GM18517 (cell line): ENCODE measurements around the gene PRAC1.
"Not testable (repeated sequence)": the region's sequence is repeated elsewhere in the genome, so short reads cannot be mapped to it uniquely, and the experiment has no call there.

Experiments
- ATAC-seq: cut with Tn5 transposase; IDR thresholded peaks from one replicate; pipeline ENCODE4 v1.9.1; 2021; ENCODE audit warnings: mild to moderate bottlenecking, moderate library complexity; ENCODE audit not compliant: unreplicated experiment

Gene PRAC1

DNA sequence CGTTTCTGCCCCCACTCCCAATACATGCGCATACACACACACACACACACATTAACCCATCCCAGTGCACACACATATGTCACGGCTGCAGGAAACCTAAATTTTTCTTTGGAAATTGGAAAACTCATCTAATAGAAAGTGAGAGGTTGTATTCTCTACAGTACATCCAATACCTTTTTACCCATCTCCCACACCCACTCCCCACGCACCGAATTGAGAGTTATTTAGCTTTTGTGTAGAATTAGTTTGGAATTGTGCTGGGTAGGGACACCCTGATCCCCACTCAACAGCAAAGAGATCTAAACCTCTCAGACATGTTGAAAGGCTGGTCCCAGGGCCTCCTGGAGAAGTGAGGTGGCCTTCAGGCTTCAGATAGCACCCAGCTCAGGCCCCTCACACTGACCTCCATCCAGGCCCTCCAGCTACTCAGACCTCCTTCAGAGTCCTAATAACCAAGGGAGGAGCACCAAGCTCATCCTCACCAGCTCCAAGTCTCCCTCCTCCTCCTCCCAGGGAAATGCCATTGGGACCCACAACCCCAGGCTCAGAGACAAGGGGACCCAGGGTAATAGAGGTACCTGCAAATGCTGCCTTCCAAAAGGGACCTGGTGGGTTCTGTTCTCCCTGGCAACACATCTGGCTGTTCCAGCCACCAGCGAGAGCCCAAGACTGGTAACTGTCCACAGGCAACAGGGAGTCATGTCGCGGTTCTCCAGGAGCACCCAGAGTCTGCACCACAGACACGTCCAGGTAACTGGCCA is 5.3 kb upstream of the PRAC1 start:
- no peak for ATAC-seq

DNA sequence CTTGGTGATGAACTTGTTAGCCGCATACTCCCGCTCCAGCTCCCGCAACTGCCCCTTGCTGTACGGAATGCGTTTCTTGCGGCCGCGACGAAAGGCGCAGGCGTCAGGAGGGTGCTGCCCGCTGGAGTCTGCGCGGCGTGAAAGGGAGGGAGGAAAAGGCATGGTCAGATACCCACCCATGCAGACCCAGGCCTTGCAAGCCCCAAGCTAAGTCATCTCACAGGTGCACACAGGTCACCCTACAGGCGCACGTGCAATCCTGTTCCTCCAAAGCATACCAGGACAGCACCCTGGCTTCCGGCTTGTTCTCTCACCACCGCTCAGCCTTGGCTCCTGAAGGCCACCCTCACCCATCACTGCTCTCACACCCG is 4.6 kb upstream of the PRAC1 start:
- no peak for ATAC-seq

DNA sequence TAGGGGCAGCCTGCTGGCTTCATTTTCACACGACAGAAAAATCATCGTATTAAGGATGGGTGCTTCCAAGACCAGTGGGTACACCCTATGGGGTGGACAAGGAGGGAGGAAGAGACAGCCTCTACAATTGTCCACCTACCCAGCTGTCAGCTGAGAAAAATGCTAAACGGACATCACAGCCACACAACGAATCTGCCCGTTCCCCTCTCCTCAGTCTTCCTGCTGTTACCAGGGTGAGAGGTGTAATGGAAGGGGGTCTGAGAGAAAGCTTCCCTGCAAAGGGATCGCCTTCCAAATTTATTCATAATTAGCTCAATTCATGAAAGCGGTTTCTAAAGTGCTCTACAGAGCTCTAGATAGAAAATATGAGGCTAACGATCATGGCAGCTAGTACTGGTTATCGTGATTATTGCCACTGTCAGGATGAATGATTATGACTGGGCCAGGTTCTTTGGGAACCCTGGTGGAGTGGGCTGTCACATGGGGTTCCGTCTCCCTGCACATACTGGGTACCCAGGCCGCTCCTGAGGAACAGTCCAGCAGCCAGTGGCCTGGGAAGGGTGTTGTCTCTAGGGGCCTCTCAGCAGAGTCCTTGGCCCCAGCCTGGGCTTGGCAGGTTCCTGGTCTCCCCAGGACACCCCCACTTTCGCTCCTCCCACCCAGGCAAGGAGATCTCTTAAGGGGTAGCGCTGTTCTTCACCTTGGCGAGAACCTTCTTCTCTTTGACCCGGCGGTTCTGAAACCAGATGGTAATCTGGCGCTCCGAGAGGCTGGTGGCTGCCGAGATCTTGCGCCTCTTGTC is 4.0 kb upstream of the PRAC1 start:
- ATAC-seq = no peak

DNA sequence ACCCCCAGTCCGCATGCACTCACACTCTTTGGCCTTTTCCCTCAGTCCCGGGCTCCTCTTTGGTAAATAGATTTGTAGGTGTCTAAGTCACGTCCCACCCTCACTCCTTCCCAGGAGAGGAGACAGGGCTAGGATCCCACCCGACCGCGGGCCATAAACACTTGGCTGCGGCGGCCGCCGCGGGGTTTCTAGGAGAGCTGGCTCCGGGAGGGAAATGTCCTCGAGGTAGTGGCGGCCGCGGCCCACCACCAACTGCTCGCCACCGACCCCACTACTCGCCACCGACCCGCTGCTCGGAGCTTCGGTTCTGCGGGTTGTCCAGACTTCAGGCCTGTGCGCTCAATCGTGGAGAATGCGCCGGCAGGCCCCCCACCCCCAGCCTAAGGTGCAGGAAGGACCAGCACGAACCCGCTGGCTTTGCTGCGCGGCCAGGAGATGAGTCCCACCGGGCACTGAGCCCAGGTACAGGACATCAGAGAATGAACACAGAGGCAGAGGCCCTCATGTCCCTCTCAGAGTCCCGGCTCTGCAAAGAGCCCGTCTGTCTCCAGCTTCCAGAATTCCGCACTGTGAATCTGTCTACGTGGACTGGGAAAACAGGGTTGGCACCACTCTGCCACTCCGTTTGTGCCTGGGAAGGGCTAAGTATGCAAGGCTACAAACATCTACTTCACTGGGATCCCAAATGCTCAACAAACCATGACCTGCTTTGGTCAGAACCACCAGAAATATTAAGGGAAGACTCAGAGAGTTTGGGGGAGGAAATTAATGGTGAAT is 3.2 kb upstream of the PRAC1 start:
- ATAC-seq = no peak

DNA sequence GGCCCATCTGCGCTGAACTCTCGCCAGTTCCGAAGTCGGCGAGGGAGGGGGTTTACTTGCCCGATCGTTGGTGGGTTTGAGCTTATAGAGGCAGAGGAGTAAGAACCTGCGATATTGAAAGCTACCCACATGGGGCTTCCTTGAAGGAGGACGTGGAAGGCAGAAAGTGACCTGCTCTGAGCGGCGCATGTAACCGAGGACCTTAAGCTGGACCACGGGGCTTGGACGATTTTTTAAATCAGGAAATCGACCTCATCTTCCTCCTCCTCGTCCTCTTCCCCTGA is 2.6 kb upstream of the PRAC1 start:
- ATAC-seq = no peak

DNA sequence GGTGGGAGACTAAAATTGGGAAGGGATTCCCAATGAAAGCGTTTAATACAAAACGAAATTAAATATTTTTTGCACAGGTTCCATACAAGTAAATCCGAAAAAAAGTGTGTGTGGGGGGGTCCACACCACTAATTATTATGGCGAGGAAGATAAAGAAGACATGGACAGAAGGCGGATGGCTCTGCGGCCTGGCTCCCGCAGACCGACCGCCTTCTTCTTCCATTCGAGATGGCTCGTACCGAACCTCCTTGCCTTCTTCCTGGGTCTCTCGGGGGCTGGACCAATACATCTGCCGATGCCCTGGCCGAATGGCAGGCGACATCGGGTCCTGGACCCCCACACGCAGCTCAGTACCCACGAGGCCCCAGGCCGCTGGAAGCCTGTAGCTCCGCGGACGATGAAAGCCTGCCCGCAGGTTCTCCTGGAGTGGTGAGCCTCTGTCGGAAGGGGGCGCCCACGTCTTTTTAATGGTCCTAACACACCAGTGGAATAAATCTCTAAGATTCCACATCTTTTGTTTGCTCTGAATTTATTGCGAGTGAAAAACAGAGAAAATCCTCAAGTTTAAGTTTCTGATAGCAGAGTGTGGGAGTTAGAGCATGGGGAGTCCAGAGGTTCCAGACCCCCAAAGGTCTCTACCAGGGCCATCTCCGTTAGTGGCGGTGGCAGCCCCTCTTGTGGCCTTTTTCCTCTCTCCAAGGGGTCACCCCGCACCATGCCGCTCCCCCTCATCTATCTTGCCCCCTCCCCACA is 2.1 kb upstream of the PRAC1 start:
- ATAC-seq = no peak

DNA sequence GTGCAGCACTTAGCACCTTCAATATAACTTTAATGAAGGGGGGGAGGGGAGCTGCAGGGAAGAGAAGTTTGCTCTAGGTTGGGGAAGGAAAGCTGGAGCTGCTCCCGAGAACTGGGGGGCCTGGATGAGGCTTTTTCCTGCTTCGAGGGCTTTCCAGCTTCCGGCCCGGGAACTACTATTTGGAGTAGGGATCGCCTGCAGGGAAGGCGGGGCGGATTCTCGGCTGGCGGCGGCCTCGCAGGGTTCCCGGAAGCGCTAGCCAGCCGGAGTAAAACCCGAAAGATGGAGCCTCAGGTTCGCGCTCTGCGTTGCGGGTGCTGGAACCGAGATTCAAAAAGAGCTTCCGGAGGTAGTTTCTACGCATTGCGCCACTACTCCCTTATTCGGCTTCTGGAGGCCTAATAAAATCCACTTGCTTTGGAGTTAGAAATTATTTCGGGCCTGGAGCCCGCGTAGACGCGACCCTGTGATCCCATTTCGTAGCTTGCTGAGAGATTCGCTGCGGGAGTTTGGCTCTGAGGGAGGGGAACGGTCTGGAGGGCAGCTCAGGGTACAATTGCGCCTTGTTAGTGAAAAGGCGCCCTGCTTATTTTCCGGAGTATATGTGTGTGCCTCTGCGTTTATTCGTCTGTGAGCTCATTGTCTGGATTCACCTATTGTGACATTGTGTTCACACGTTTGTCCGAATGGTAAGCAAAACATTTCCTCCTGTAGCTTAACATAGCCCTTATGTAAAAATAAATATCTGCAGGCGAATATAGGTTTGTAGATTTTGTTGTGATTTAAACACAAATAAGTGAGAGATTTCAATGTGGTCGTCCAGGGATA is 1.3 kb upstream of the PRAC1 start:
- no peak for ATAC-seq

DNA sequence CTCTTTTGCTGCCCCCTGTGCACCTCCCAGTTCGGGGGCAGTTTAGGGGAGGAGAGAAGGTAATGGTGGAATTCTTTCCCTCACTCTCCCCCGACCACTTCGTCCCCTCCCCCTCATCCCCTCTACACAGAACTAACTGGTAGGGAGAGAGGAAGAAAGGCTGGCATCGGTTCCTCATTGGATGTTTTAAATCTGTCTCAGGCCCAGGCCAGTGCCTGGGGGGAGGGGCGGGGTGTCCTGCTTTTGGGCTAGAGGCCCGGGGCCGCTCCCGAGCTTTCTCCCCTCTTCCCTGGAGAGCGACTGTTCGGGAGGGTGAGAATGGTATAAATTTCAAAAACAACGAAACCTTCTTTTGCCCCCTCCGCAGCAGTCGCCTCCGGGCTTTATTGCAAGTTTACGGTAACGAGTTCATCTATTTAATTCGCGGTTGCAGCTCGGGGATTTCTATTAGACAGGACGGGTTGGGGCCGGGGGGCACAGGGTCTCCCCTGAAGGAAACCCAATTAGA is 651 bp upstream of the PRAC1 start, which contains the start of gene PRAC2:
Gene PRAC2 (plus strand): TSS at position 271 of the 508 bp plus-strand sequence. CDS start 1,226 bp downstream, outside the sequence.
- no peak for ATAC-seq

DNA sequence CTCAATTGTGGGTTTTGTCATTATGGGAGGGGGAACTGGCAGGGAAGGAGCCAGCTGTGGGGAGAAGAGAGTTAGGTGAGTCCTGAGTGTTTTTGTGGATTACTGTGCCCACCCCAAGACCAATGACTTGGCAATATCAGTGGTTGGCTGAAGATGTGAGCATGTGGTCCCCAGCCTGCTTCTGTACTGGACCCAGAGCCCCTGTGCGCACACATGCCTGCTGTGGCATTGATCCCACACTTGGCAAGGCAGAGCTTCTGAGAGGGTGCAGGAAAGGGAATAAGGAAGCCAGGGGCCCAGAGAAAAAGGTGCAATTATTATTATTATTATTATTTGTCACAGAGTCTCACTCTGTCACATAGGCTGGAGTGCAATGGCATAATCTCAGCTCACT is 1.3 kb downstream of the PRAC1 start:
- no peak for ATAC-seq

DNA sequence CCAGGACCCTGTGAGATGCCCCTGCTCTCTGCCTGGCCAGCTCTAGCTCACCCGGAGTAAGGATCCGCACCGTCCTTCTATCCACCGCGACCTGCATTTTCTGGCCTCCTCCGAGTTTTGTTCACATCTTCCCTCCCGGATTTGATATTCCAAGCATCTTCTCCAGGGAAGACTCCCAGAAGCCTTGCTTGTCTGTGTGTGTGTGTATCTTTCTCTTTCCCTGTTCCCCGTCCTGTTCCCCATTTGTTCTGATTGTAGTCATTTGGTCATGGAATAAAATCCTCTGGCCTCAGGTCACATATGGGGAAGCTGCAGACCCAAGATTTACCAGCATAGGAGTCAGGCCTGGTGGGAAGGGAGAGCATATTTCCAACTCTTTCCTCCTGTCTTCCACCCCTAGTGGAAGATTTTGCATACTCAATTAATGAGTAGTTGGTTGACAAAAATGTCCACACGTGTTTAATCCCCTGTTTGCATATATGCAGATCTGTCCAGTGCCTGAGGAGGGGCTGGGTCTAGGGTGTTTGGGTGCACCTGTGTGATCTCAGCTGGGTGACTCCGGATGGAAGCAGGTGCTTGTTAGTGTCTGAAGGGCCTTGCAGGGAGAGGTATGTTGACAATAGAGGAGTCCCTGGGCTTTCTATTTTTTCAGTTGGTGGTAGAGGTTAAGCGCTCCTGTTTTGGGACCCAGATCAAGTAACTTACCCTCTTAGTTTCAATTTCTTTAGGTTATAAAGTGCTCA is 1.9 kb downstream of the PRAC1 start:
- no peak for ATAC-seq

DNA sequence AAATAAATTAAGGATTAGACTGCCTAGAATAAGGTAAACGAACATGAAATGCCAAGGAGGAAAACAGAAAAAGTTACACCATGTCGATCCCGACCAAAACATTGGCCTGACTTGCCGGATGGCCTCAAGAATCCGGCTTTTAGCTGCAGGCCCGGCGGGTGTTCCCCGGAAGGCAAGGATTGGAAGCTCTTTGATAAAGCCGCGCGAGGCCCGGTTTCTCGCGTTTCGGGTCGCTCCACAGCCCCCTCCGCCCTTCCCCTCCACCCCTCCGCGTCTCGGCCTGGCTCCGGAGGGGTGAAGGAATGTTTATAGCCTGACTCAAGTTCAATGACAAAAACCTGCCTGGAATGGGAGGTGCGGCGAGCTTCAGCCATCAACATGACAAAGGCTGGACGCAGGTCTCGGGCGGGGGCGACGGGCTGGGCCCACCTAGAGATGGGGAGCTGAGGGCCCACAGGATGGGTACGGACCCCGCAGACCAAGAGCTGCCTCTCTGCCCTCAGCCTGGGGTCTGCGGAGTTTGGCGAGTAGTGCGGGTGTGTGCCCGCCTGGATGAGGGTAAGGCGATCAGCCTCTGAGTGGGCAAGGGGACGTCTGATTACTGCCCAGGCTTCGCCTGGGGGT is 2.6 kb downstream of the PRAC1 start:
- no peak for ATAC-seq

DNA sequence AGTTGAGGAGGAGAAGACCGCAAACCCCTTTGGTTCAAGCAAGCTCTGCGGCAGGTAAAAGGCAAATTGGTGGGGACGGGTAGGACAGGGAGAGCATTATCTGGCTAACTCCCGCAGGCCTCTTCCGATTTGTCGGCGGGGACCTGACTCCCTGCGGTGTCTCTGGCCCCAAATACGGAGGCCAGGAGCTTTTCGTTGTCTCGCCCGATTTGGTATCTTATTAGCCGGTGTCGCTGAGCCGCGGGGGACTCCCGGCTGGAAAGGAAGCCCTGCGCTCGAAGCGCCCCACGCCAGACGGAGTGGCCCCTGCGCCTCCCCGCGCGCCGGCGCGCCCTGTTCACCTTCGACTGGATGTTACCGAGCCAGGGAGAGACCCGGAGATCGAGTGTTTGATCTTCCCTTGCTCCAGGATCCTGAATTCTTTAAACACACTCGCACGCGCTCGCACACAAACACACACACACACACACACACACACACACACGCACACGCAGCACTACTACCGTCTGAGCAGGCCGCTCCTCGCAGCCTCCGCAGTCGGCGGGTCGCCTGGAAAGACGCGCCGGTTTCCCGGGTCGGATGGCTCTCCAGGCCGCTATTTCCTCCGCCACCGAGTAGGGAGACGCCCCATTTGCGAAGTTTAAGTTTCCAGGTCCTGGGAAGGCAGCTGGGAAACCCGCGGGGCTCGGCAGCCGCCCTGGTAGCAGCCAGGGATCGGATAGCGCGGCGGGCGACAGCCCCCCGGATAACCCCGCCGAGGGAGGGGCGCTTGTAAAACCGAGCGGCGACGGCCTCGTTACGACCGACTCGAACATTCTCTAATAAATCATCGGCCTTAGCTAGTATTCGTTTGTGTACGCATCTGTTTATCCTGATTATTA is 3.3 kb downstream of the PRAC1 start:
- no peak for ATAC-seq

DNA sequence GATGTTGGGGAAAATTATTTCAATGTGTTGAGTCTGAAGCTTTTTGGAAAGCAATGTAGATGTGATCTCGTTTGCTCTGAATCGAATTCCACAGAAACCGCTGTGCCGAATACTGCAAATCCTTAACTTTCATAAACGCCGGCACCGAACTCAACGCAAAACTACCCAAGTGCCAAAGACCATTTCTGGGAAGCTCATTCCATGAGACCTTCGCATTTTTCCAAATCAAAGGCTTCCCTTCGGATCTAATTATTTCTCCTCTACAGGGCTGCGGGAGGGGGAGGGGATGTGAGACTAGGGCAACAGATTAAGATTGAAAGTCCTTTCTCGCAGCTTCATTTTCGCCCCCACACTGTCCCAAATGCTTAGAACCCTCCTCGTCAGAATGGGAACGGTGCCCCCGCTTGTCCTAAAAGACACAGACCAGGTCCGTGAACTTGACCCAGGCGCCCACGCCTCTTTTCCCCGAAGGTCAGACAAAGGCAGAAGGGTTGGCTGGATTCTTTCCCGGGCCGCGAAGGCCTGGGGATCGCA is 4.0 kb downstream of the PRAC1 start:
- ATAC-seq = no peak

DNA sequence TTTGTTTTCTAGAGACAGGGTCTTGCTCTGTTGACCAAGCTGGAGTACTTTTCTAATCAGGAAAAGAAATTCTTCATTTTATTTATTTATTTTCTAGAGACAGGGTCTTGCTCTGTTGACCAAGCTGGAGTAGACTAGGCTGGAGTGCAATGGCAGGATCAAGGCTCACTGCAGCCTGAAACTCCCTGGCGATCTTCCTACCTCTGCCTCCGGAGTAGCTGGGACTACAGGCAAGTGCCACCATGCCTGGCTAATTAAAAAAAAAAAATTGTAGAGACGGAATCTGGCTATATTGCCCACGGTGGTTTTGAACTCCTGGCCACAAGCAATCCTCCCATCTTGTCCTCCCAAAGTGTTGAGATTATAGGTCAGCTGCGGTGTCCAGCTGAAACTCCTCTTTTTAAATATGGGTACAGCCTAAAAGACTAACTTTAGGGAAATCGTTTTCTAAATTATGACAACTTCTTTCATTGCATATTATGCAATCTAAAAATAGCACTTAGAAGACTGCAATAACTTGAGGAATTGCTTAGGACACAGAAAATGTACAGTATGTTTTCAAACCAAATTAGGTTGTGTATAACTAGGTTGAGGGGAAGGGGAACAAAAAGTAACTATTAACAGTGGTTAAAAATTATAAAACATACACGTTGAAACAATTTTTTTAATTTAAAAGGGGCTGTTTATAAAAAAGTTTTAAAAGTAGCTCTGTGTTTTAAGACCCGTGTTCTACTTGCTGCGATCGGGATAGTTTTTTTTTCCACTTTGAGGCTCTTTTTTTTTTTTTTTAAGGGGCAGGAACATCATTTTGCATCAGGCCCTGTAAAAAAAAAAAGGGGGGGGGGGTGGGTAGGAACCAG is 4.7 kb downstream of the PRAC1 start:
- no peak for ATAC-seq

DNA sequence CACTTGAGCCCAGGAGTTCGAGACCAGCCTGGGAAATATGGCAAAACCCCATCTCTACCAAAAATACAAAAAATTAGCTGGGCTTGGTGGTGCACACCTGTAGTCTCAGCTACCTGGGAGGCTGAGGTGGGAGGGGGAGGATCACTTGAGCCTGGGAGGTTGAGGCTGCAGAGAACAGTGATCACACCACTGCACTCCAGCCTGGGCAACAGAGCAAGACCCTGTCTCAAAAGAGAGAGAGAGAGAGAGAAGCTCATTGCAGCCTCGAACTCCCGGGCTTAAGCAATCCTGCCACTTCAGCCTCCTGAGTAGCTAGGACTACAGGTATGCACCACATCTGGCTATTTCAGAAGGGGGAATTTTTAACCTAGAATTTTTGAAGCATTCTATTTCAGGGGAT is 5.8 kb downstream of the PRAC1 start:
- ATAC-seq = not testable (repeated sequence)

DNA sequence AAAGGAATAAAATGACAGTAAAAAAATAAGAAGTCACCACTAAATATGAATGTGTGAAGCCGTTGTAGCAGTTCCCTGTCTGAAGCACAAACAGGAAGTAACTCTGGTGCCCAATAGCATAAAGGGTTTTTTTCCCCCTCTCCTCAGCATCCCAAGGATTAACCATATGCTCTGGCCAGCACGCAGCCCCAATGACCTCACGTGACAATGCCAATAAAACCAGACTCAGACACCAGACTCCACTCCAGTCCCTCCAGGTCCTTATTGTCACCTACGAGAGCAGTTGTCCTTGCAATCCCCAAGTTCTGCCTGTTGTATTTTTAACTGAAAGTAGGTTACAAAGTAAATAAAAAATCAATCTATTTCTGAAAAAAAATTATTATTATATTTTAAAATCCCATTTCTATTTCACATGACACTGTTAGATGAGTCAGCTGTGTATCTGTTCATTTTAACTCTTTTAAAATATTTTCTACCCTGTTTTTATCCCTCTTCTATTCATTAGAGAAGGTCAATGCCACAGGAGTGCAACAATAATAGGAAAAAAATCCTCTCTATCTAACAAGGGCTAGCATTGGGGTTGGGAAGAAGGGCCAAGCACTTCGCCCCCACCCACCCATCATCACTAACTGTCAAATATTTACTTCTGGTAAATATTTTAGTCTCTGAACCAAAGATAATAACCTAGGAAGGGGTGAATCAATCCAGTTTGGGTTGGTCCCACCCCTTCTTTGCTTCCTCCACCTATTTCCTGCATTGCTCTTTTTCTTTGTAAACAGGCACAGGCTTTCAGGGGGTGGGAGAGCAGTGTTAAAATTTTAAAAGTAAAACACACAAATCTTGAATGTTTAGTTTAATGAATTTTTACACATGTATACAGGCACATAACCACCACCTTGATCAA is 6.6 kb downstream of the PRAC1 start:
- no peak for ATAC-seq
